Amniotic stem cell (primary cell): ENCODE measurements around the gene ERC2.
"Not testable (repeated sequence)": the region's sequence is repeated elsewhere in the genome, so short reads cannot be mapped to it uniquely, and the experiment has no call there.

ENCODE experiments used
- DNase-seq: peaks from one replicate; lab custom pipeline; 2025; lab: John Stamatoyannopoulos, UW

The ERC2 gene

GRCh38 chr3:56064684-56065083, 403.6 kb downstream of the ERC2 start:
- no peak for DNase-seq

- DNase-seq: no peak
Measured at GRCh38 chr3:56061279-56061626, 407.0 kb downstream of the ERC2 start.

- DNase-seq: no peak
Measured at GRCh38 chr3:56060521-56061278, 407.6 kb downstream of the ERC2 start.

- no peak for DNase-seq
Measured at GRCh38 chr3:56059731-56060130, 408.5 kb downstream of the ERC2 start.

- DNase-seq: no peak
Measured at GRCh38 chr3:56055951-56056350, 412.3 kb downstream of the ERC2 start.

GRCh38 chr3:56055546-56055945, 412.7 kb downstream of the ERC2 start:
- DNase-seq: no peak

GRCh38 chr3:56054844-56055243, 413.4 kb downstream of the ERC2 start:
- no peak for DNase-seq

GRCh38 chr3:56053727-56054126, 414.5 kb downstream of the ERC2 start:
- DNase-seq: no peak

GRCh38 chr3:56052188-56052587, 416.1 kb downstream of the ERC2 start:
- DNase-seq: no peak

- no peak for DNase-seq
Measured at GRCh38 chr3:56051052-56051451, 417.2 kb downstream of the ERC2 start.

GRCh38 chr3:56048946-56049345, 419.3 kb downstream of the ERC2 start:
- DNase-seq: no peak

GRCh38 chr3:56048331-56048730, 419.9 kb downstream of the ERC2 start:
- no peak for DNase-seq

- peak; percentile 35 for DNase-seq
Measured at GRCh38 chr3:56042326-56042951, 425.8 kb downstream of the ERC2 start.

- DNase-seq: no peak
Measured at GRCh38 chr3:56025326-56025725, 442.9 kb downstream of the ERC2 start.

GRCh38 chr3:56023546-56023945, 444.7 kb downstream of the ERC2 start:
- no peak for DNase-seq

- DNase-seq: no peak
Measured at GRCh38 chr3:56022619-56023018, 445.6 kb downstream of the ERC2 start.

GRCh38 chr3:56019490-56020146, 448.6 kb downstream of the ERC2 start:
- no peak for DNase-seq

- DNase-seq: not testable (repeated sequence)
Measured at GRCh38 chr3:56015374-56015773, 452.9 kb downstream of the ERC2 start.

GRCh38 chr3:56012721-56013120, 455.5 kb downstream of the ERC2 start:
- no peak for DNase-seq

GRCh38 chr3:56005196-56005805, 463.0 kb downstream of the ERC2 start:
- DNase-seq: no peak

GRCh38 chr3:56003129-56003528, 465.1 kb downstream of the ERC2 start:
- DNase-seq: no peak

GRCh38 chr3:56001991-56002390, 466.3 kb downstream of the ERC2 start:
- no peak for DNase-seq

GRCh38 chr3:56001537-56001936, 466.7 kb downstream of the ERC2 start:
- DNase-seq: no peak
